Measurements from ENCODE around the gene HSBP1. TPM values are rescaled to one million over a fixed set of nuclear protein-coding genes. Genes with fewer than 3 reads are reported as not detected.

The HSBP1 gene
- total RNA-seq, 5 donors from 2014 or later (not counting 1 experiment from before 2014, with no cell fraction given), result 17.7 to 33.3 (median 30.0) TPM

DNA sequence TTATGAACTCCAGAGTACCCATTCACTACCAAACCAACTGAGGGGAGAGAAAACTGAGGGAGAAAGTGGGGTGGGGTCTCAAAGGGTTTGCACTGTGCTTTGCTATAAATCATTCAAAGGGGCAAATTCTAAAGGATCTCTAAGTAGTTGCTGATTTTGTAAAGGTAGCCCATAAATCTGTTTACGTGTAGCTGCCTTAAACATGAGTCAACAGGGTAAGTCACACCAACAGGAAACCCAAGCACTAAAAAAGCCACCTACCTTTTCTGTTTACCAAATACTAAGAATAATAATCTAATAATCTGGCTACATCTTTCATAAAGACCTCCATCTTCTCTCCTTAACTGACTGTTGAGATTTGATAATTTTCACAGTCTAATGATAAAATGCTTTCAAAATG, 8.4 kb upstream of the HSBP1 start:
- no peaks in the 10 kb centered on the region for H3K9me3 Mint-ChIP-seq
- no peaks in the 10 kb centered on the region for H3K4me1 ChIP-seq (ENCODE audit: control insufficient read depth in 1 of 2, extremely low read depth in 1 of 2, insufficient read depth in 2 of 2, low read length in 2 of 2)
- H3K27ac Mint-ChIP-seq, result no peak overlapping the region
- H3K4me3 Mint-ChIP-seq, result no peak overlapping the region
- ChIA-PET POLR2A (interaction anchor here in 1 of 2 donors (0.6 kb wide), 1 partner anchor 365 kb away, joined by 3 read pairs; no protein-coding TSS in a partner anchor), CTCF (no interaction called here)
- peaks cover 0 to 8% (median 0%) of the 10 kb centered on the region in 3 donors for H3K4me1 Mint-ChIP-seq
- DNase-seq (no peak), ATAC-seq (replicated peaks in 1 of 4) (no peak)
- H3K36me3 Mint-ChIP-seq, result no peaks in the 10 kb centered on the region
- H3K4me3 ChIP-seq (ENCODE audit: control insufficient read depth in 1 of 2, extremely low read depth in 1 of 2, low read length in 1 of 2), result no peak overlapping the region
- no peaks in the 10 kb centered on the region for H3K36me3 ChIP-seq (ENCODE audit: control insufficient read depth in 2 of 2, extremely low read depth in 1 of 2, insufficient read depth in 1 of 2, low read length in 1 of 2)
- peaks cover 0 to 16% of the 10 kb centered on the region in 2 experiments for H3K27me3 ChIP-seq (replicated peaks in 1 of 2; ENCODE audit: control insufficient read depth in 2 of 2, extremely low read depth in 1 of 2, insufficient read depth in 2 of 2, low read length in 1 of 2)
- WGBS (ENCODE audit: insufficient coverage), result no CpG with 5 or more reads among the region's 1 CpG
- peaks cover 21 to 26% of the 10 kb centered on the region in 2 donors for H3K27me3 Mint-ChIP-seq
- no peak overlapping the region for H3K27ac ChIP-seq (ENCODE audit: low read length)
- H3K9me3 ChIP-seq, result no peaks in the 10 kb centered on the region

DNA sequence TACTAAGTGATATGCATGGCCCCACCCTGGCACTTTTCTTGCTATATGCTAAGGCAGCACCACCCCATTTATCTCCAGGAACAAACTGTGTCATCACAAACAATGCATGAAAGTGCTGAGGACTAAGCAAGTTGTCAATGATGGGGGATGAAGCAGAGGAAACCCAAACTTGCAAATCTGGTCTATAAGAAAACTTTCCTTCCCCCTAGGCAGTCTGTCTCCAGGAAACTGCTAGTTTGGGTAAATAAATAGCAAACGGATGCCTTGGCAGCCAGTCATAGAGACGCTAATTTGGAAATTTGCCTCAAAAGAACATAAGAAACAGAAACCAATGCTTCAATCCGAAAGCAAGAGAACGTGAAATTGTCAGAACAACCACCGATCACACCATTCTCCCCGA, 5.6 kb upstream of the HSBP1 start:
- DNase-seq (peak in 1 of 35 experiments; percentile 11), ATAC-seq (replicated peaks in 1 of 4) (peak in 1 of 4 experiments; percentile 31)
- Histone ChIP-seq H3K9me3 (no peaks in the 10 kb centered on the region), H3K27ac (ENCODE audit: low read length) (no peak overlapping the region), H3K27me3 (replicated peaks in 1 of 2; ENCODE audit: control insufficient read depth in 2 of 2, extremely low read depth in 1 of 2, insufficient read depth in 2 of 2, low read length in 1 of 2) (peaks cover 0 to 12% of the 10 kb centered on the region in 2 experiments), H3K4me3 (ENCODE audit: control insufficient read depth in 1 of 2, extremely low read depth in 1 of 2, low read length in 1 of 2) (no peak overlapping the region), H3K36me3 (ENCODE audit: control insufficient read depth in 2 of 2, extremely low read depth in 1 of 2, insufficient read depth in 1 of 2, low read length in 1 of 2) (no peaks in the 10 kb centered on the region), H3K4me1 (ENCODE audit: control insufficient read depth in 1 of 2, extremely low read depth in 1 of 2, insufficient read depth in 2 of 2, low read length in 2 of 2) (peaks cover 0 to 2% of the 10 kb centered on the region in 2 experiments)
- H3K27ac Mint-ChIP-seq, result no peak overlapping the region
- no peaks in the 10 kb centered on the region for H3K9me3 Mint-ChIP-seq
- ChIA-PET CTCF (no interaction called here), POLR2A (no interaction called here)
- peaks cover 3 to 21% (median 6%) of the 10 kb centered on the region in 3 donors for H3K4me1 Mint-ChIP-seq
- no peaks in the 10 kb centered on the region for H3K36me3 Mint-ChIP-seq
- WGBS (ENCODE audit: insufficient coverage), result 69% methylated on average over 2 of the region's 6 CpGs
- peaks cover 17 to 21% of the 10 kb centered on the region in 2 donors for H3K27me3 Mint-ChIP-seq
- H3K4me3 Mint-ChIP-seq, result no peak overlapping the region

- H3K9me3 ChIP-seq, result no peaks in the 10 kb centered on the region
- H3K27me3 ChIP-seq (replicated peaks in 1 of 2; ENCODE audit: control insufficient read depth in 2 of 2, extremely low read depth in 1 of 2, insufficient read depth in 2 of 2, low read length in 1 of 2), result peaks cover 0 to 12% of the 10 kb centered on the region in 2 experiments
- H3K4me1 ChIP-seq (ENCODE audit: control insufficient read depth in 1 of 2, extremely low read depth in 1 of 2, insufficient read depth in 2 of 2, low read length in 2 of 2), result peaks cover 0 to 8% of the 10 kb centered on the region in 2 experiments
- 93% methylated on average over 10 of the region's 11 CpGs for WGBS (ENCODE audit: insufficient coverage)
- POLR2A ChIA-PET, result interaction anchor here in 1 of 2 donors (0.6 kb wide), 1 partner anchor 43 kb away, joined by 6 read pairs; no protein-coding TSS in a partner anchor
- no peak overlapping the region for H3K27ac Mint-ChIP-seq
- H3K4me3 ChIP-seq (ENCODE audit: control insufficient read depth in 1 of 2, extremely low read depth in 1 of 2, low read length in 1 of 2), result no peak overlapping the region
- H3K27me3 Mint-ChIP-seq, result peaks cover 14 to 21% of the 10 kb centered on the region in 2 donors
- no peaks in the 10 kb centered on the region for H3K36me3 Mint-ChIP-seq
- no peak overlapping the region for H3K4me3 Mint-ChIP-seq
- no peak overlapping the region for H3K27ac ChIP-seq (ENCODE audit: low read length)
- ATAC-seq (replicated peaks in 1 of 4), result no peak
- H3K9me3 Mint-ChIP-seq, result no peaks in the 10 kb centered on the region
- H3K4me1 Mint-ChIP-seq, result peaks cover 6 to 22% (median 8%) of the 10 kb centered on the region in 3 donors
- DNase-seq, result no peak
- CTCF ChIA-PET, result no interaction called here
- H3K36me3 ChIP-seq (ENCODE audit: control insufficient read depth in 2 of 2, extremely low read depth in 1 of 2, insufficient read depth in 1 of 2, low read length in 1 of 2), result no peaks in the 10 kb centered on the region
Measured at GRCh38 chr16:83802554-83803205, 5.1 kb upstream of the HSBP1 start.

- Mint-ChIP-seq H3K9me3 (no peaks in the 10 kb centered on the region), H3K4me3 (no peak overlapping the region), H3K36me3 (peaks cover 5% of the 10 kb centered on the region), H3K4me1 (peaks cover 14 to 31% (median 14%) of the 10 kb centered on the region in 3 donors), H3K27ac (no peak overlapping the region), H3K27me3 (peaks cover 10 to 13% of the 10 kb centered on the region in 2 donors)
- Histone ChIP-seq H3K36me3 (ENCODE audit: control insufficient read depth in 2 of 2, extremely low read depth in 1 of 2, insufficient read depth in 1 of 2, low read length in 1 of 2) (no peaks in the 10 kb centered on the region), H3K27ac (ENCODE audit: low read length) (no peak overlapping the region), H3K4me3 (ENCODE audit: control insufficient read depth in 1 of 2, extremely low read depth in 1 of 2, low read length in 1 of 2) (no peak overlapping the region), H3K9me3 (no peaks in the 10 kb centered on the region), H3K4me1 (ENCODE audit: control insufficient read depth in 1 of 2, extremely low read depth in 1 of 2, insufficient read depth in 2 of 2, low read length in 2 of 2) (peaks cover 2 to 14% of the 10 kb centered on the region in 2 experiments), H3K27me3 (replicated peaks in 1 of 2; ENCODE audit: control insufficient read depth in 2 of 2, extremely low read depth in 1 of 2, insufficient read depth in 2 of 2, low read length in 1 of 2) (peaks cover 0 to 11% of the 10 kb centered on the region in 2 experiments)
- DNase-seq (no peak), ATAC-seq (replicated peaks in 1 of 4) (no peak)
- ChIA-PET CTCF (no interaction called here), POLR2A (no interaction called here)
- 94% methylated on average over 2 of the region's 3 CpGs for WGBS (ENCODE audit: insufficient coverage)
Measured at GRCh38 chr16:83803811-83804210, 4.0 kb upstream of the HSBP1 start.

DNA sequence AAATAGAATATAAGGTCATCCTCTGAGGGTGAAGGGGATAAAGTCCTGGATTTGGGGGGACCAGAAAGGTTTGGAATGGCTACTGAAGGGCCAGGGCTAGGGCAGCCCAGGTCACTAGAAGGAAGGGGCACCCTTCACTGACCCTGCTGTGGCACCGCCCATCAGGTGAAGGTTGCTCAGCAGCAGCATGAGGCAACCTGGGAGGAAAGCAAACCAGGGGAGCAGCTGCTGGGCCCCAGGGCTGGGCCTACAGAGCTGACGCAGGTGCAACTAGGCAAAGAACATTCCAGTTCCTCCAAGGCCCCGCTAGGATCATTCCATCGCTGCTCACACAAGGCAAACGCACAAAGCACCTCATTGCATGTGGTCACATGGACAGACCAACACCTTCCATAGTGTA, 3.4 kb upstream of the HSBP1 start:
- CTCF ChIA-PET, result no interaction called here
- H3K36me3 ChIP-seq (ENCODE audit: control insufficient read depth in 2 of 2, extremely low read depth in 1 of 2, insufficient read depth in 1 of 2, low read length in 1 of 2), result no peaks in the 10 kb centered on the region
- H3K9me3 ChIP-seq, result no peaks in the 10 kb centered on the region
- no peak overlapping the region for H3K27ac ChIP-seq (ENCODE audit: low read length)
- ATAC-seq (replicated peaks in 1 of 4) (no peak), DNase-seq (no peak)
- H3K4me1 ChIP-seq (ENCODE audit: control insufficient read depth in 1 of 2, extremely low read depth in 1 of 2, insufficient read depth in 2 of 2, low read length in 2 of 2), result peaks cover 6 to 19% of the 10 kb centered on the region in 2 experiments
- Mint-ChIP-seq H3K27ac (no peak overlapping the region), H3K36me3 (peaks cover 10% of the 10 kb centered on the region), H3K4me3 (no peak overlapping the region), H3K4me1 (peaks cover 19 to 36% (median 19%) of the 10 kb centered on the region in 3 donors), H3K27me3 (peaks cover 10 to 13% of the 10 kb centered on the region in 2 donors), H3K9me3 (no peaks in the 10 kb centered on the region)
- POLR2A ChIA-PET, result no interaction called here
- H3K27me3 ChIP-seq (replicated peaks in 1 of 2; ENCODE audit: control insufficient read depth in 2 of 2, extremely low read depth in 1 of 2, insufficient read depth in 2 of 2, low read length in 1 of 2), result peaks cover 0 to 7% of the 10 kb centered on the region in 2 experiments
- 100% methylated on average over 4 of the region's 5 CpGs for WGBS (ENCODE audit: insufficient coverage)
- H3K4me3 ChIP-seq (ENCODE audit: control insufficient read depth in 1 of 2, extremely low read depth in 1 of 2, low read length in 1 of 2), result no peak overlapping the region

DNA sequence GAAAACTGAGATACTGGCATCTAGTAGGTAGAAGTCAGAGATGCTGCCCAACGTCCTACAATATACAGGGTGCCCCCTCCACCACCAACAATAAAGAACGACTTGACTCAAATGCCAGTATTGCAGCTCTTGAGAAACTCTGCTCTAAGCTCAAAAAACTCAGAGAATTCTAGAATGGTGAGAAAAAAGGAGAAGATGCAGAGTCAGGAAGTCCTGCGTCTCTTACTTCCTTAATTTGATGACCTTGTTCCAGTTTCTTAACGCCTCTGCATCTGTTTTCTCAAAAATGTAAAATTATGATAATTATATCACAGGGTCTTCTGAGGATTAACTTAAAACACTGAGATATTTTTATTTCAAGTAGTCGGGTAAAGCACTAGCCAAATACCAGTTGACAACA, 1.7 kb upstream of the HSBP1 start:
- ChIA-PET POLR2A (interaction anchor here in 1 of 2 donors (0.7 kb wide), 1 partner anchor 1853 kb away, joined by 3 read pairs; no protein-coding TSS in a partner anchor), CTCF (interaction anchor here in 1 of 2 donors (0.7 kb wide), 1 partner anchor 1259 kb away, joined by 5 read pairs; no protein-coding TSS in a partner anchor)
- peak overlapping the region; percentile 37 to 44 for H3K27ac Mint-ChIP-seq
- H3K27me3 ChIP-seq (replicated peaks in 1 of 2; ENCODE audit: control insufficient read depth in 2 of 2, extremely low read depth in 1 of 2, insufficient read depth in 2 of 2, low read length in 1 of 2), result peaks cover 0 to 7% of the 10 kb centered on the region in 2 experiments
- H3K4me1 Mint-ChIP-seq, result peaks cover 28 to 51% (median 33%) of the 10 kb centered on the region in 3 donors
- H3K27ac ChIP-seq (ENCODE audit: low read length), result no peak overlapping the region
- no peaks in the 10 kb centered on the region for H3K9me3 ChIP-seq
- H3K4me1 ChIP-seq (ENCODE audit: control insufficient read depth in 1 of 2, extremely low read depth in 1 of 2, insufficient read depth in 2 of 2, low read length in 2 of 2), result peaks cover 6 to 23% of the 10 kb centered on the region in 2 experiments
- H3K9me3 Mint-ChIP-seq, result no peaks in the 10 kb centered on the region
- DNase-seq (no peak), ATAC-seq (replicated peaks in 1 of 4) (no peak)
- no peak overlapping the region for H3K4me3 ChIP-seq (ENCODE audit: control insufficient read depth in 1 of 2, extremely low read depth in 1 of 2, low read length in 1 of 2)
- WGBS (ENCODE audit: insufficient coverage), result no CpG with 5 or more reads among the region's 5 CpGs
- peaks cover 0 to 11% of the 10 kb centered on the region in 2 donors for H3K36me3 ChIP-seq (ENCODE audit: control insufficient read depth in 2 of 2, extremely low read depth in 1 of 2, insufficient read depth in 1 of 2, low read length in 1 of 2)
- H3K4me3 Mint-ChIP-seq, result peak overlapping the region in 1 of 3 donors; percentile 31
- H3K27me3 Mint-ChIP-seq, result peaks cover 4 to 5% of the 10 kb centered on the region in 2 donors
- peaks cover 13% of the 10 kb centered on the region for H3K36me3 Mint-ChIP-seq
